GM23248 (cell line): ENCODE results near the gene STMN1. TPM values are rescaled to one million over a fixed set of nuclear protein-coding genes. Genes with fewer than 3 reads are reported as not detected.

Experiments used
- DNase-seq: peaks from one replicate; pipeline ENCODE4 v3.0.0-alpha.2; 2015
- H2AFZ ChIP-seq: fragments of 200-600 bp; sonication (generic); 2 replicates; pipeline ENCODE4 v1.6.1; 2016; ENCODE audit warnings: antibody characterized with exemption
- H3F3A ChIP-seq: fragments of 200-600 bp; sonication (generic); 2 replicates; pipeline ENCODE4 v1.6.1; 2016; ENCODE audit warnings: mild to moderate bottlenecking, antibody characterized with exemption, mixed run types; ENCODE audit not compliant: insufficient read depth
- H3K27ac ChIP-seq: fragments of 200-600 bp; sonication (generic); 2 replicates; pipeline ENCODE4 v1.5.1; 2016; ENCODE audit warnings: mild to moderate bottlenecking
- H3K27me3 ChIP-seq: fragments of 200-600 bp; sonication (generic); replicated peaks from 2 replicates; pipeline ENCODE4 v1.6.1; 2016; ENCODE audit warnings: mild to moderate bottlenecking; ENCODE audit not compliant: insufficient read depth
- H3K36me3 ChIP-seq: fragments of 200-600 bp; sonication (generic); 2 replicates; pipeline ENCODE4 v1.6.1; 2016; ENCODE audit warnings: low read depth, mild to moderate bottlenecking
- H3K4me1 ChIP-seq: fragments of 200-600 bp; sonication (generic); 2 replicates; pipeline ENCODE4 v1.6.1; 2016; ENCODE audit warnings: mild to moderate bottlenecking; ENCODE audit not compliant: insufficient read depth
- H3K4me2 ChIP-seq: fragments of 200-600 bp; sonication (generic); one replicate; pipeline ENCODE4 v1.6.1; 2016; ENCODE audit warnings: mild to moderate bottlenecking; ENCODE audit not compliant: unreplicated experiment
- H3K4me3 ChIP-seq: fragments of 200-600 bp; sonication (generic); 2 replicates; pipeline ENCODE4 v1.5.1; 2016; ENCODE audit warnings: mild to moderate bottlenecking
- H3K79me2 ChIP-seq: fragments of 200-600 bp; sonication (generic); 2 replicates; pipeline ENCODE4 v1.6.1; 2016; ENCODE audit warnings: mild to moderate bottlenecking; ENCODE audit not compliant: insufficient read depth
- H3K9ac ChIP-seq: fragments of 200-600 bp; sonication (generic); 2 replicates; pipeline ENCODE4 v1.6.1; 2016; ENCODE audit warnings: mild to moderate bottlenecking
- H3K9me2 ChIP-seq: fragments of 200-600 bp; sonication (generic); 2 replicates; pipeline ENCODE4 v1.6.1; 2016; ENCODE audit warnings: mixed run types, mild to moderate bottlenecking, moderate library complexity; ENCODE audit not compliant: insufficient read depth
- H3K9me3 ChIP-seq: fragments of 200-600 bp; sonication (generic); one replicate; pipeline ENCODE4 v1.6.1; 2017; ENCODE audit warnings: low read depth
- H4K20me1 ChIP-seq: fragments of 200-600 bp; sonication (generic); 2 replicates; pipeline ENCODE4 v1.6.0; 2016; ENCODE audit not compliant: insufficient read depth
- EZH2 ChIP-seq: fragments of 200-600 bp; sonication (generic); IDR thresholded peaks from 2 replicates; pipeline ENCODE4 v1.6.1; 2018; ENCODE audit warnings: antibody characterized with exemption, mild to moderate bottlenecking; ENCODE audit not compliant: insufficient read depth, poor library complexity, severe bottlenecking
- EZH2phosphoT487 ChIP-seq: fragments of 200-600 bp; sonication (generic); IDR thresholded peaks from 2 replicates; pipeline ENCODE4 v1.6.1; 2018; ENCODE audit warnings: antibody characterized with exemption, moderate library complexity, mild to moderate bottlenecking, low read depth; ENCODE audit not compliant: insufficient read depth
- WGBS, 2 experiments: methylation state at CpG; one replicate each; pipeline ENCODE4 v1.1.6; 2015 to 2017; ENCODE audit warnings: low lambda C conversion rate in 2 of 2, low coverage in 1 of 2; ENCODE audit errors: missing lambda C conversion rate in 2 of 2; 5-methylcytosine and 5-hydroxymethylcytosine counted together
- in situ Hi-C: fragments of 300-500 bp; cut with MboI; formaldehyde crosslinking; loops from 2 replicates; pipeline ENCODE4 v1.15.0; 2020
- polyA plus RNA-seq: library from polyadenylated mRNA; unstranded; fragments of >200 nt; fragmentation: Nextera tagmentation; extraction: Ambion mirVana; gene quantifications from 2 replicates; pipeline ENCODE4 v1.2.1, GENCODE V29; 2016
- total RNA-seq: library from RNA; depleted of rRNA; stranded (reverse); fragments of >200 nt; shearing (Covaris generic); gene quantifications from 2 replicates; pipeline ENCODE4 v1.2.3, GENCODE V29; 2014

The STMN1 gene
- total and polyA plus RNA-seq, 2 experiments from 2014 or later = 45.2 to 301 TPM

DNA sequence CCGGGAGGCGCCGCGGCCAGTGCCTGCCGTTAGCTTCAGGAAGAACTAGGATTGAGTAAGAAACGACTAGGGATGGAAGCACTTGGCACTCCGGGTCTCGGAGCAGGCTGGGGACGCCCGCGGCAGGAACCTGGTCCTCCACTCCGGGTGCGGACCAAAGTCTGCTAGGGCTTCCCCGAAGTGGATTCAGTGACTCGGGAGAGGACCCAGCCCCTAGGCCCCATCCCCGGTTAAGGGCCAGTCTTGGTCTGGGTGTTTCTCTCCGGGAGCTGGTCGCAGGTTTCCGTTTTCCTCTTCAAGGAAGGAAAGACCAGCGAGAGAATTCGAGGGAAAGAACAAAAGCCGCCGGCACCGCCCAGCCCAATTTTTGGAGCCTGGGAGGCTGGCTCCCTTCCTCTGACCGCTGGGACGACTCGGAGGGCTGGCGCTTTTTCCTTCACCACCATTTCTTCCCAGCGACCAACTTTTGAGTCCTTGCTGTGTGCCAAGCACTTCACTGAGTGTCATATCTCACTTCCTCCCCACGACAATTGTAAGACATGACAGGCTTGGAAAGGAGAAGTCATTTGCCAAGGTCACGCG is 16.8 kb upstream of the STMN1 start:
- DNase-seq = peak; percentile 63
- Histone ChIP-seq H3K27ac (0 out of 2 replicates have a peak overlapping the region, but pooled peaks have one; percentile 4), H2AFZ (peak overlapping the region; percentile 97), H3K9ac (peak overlapping the region; percentile 68), H3K9me2 (no peaks in the 10 kb centered on the region), H3K4me3 (peak overlapping the region; percentile 77), H3K79me2 (no peaks in the 10 kb centered on the region), H3K9me3 (no peaks in the 10 kb centered on the region), H3K36me3 (no peaks in the 10 kb centered on the region), H3K4me2 (peak overlapping the region; percentile 92), H3F3A (peaks cover 16% of the 10 kb centered on the region; the same call in 1 of the 2 replicates), H3K27me3 (no peaks in the 10 kb centered on the region), H3K4me1 (no peaks in the 10 kb centered on the region), H4K20me1 (no peaks in the 10 kb centered on the region)
- TF ChIP-seq EZH2 (no peak), EZH2phosphoT487 (no peak)
- in situ Hi-C loops = no loop called here
- 1% methylated on average over 29 to 32 of the region's 32 CpGs for WGBS, 2 experiments

GRCh38 chr1:25922056-25922970 is 16.1 kb upstream of the STMN1 start:
- in situ Hi-C loops = no loop called here
- DNase-seq = peak; percentile 51

DNA sequence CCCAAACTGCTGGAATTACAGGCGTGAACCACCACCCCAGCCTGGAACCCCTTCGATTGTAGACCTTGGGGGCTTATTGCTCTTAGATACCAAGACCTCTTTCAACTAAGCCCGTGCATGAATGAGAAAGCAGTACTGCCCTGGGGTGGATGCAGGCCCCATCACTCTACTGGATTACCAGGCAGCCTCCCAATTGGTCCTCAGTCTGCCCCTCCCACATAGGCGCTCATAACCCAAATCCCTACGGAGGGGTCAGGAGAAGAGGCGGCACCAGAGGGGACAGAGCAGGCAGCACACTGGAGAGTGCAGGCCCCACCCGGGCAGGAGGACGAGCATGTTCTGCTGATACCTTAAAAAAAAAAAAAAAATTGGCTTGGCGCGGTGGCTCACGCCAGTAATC is 12.4 kb upstream of the STMN1 start:
- Histone ChIP-seq H3K27me3 (no peaks in the 10 kb centered on the region), H3F3A (peaks cover 19% of the 10 kb centered on the region; the same call in 1 of the 2 replicates), H3K4me2 (no peak overlapping the region), H4K20me1 (no peaks in the 10 kb centered on the region), H2AFZ (no peak overlapping the region), H3K36me3 (no peaks in the 10 kb centered on the region), H3K79me2 (no peaks in the 10 kb centered on the region), H3K9ac (no peak overlapping the region), H3K27ac (no peak overlapping the region), H3K9me3 (no peaks in the 10 kb centered on the region), H3K4me1 (peaks cover 7% of the 10 kb centered on the region), H3K4me3 (no peak overlapping the region), H3K9me2 (no peaks in the 10 kb centered on the region)
- no peak for TF ChIP-seq EZH2phosphoT487
- no peak for TF ChIP-seq EZH2
- in situ Hi-C loops = no loop called here
- 85 to 86% methylated on average over 11 of the region's 11 CpGs for WGBS, 2 experiments
- DNase-seq = no peak

More at GRCh38 chr1:25922056-25922970, 16.1 kb upstream of the STMN1 start:
- Histone ChIP-seq H3K79me2 (no peaks in the 10 kb centered on the region), H3K4me1 (no peaks in the 10 kb centered on the region), H3K9ac (peak overlapping the region; percentile 68), H4K20me1 (no peaks in the 10 kb centered on the region), H3K4me3 (peak overlapping the region; percentile 77), H3K9me2 (no peaks in the 10 kb centered on the region), H3K36me3 (no peaks in the 10 kb centered on the region), H3K27me3 (no peaks in the 10 kb centered on the region), H3K4me2 (peak overlapping the region; percentile 92), H3K9me3 (no peaks in the 10 kb centered on the region), H3K27ac (0 out of 2 replicates have a peak overlapping the region, but pooled peaks have one; percentile 4), H2AFZ (peak overlapping the region; percentile 97), H3F3A (peaks cover 16% of the 10 kb centered on the region; the same call in 1 of the 2 replicates)
- WGBS, 2 experiments = 17 to 28% methylated on average over 28 to 48 of the region's 49 CpGs
- TF ChIP-seq EZH2phosphoT487 (no peak), EZH2 (no peak)

- in situ Hi-C loops = no loop called here
- peaks cover 13% of the 10 kb centered on the region for H3F3A ChIP-seq
- H4K20me1 ChIP-seq = no peaks in the 10 kb centered on the region
- no peaks in the 10 kb centered on the region for H3K9me3 ChIP-seq
- no peaks in the 10 kb centered on the region for H3K9me2 ChIP-seq
- H3K9ac ChIP-seq = no peak overlapping the region
- no peak overlapping the region for H3K4me3 ChIP-seq
- no peaks in the 10 kb centered on the region for H3K79me2 ChIP-seq
- H3K4me1 ChIP-seq = peaks cover 8% of the 10 kb centered on the region
- no peak overlapping the region for H3K4me2 ChIP-seq
- TF ChIP-seq EZH2 (no peak), EZH2phosphoT487 (no peak)
- H3K27me3 ChIP-seq = no peaks in the 10 kb centered on the region
- H2AFZ ChIP-seq = no peak overlapping the region
- no peak overlapping the region for H3K27ac ChIP-seq
- no peaks in the 10 kb centered on the region for H3K36me3 ChIP-seq
- 37 to 45% methylated on average over 5 of the region's 5 CpGs for WGBS, 2 experiments
- DNase-seq = no peak
These were observed 11.8 kb upstream of the STMN1 start for GRCh38 chr1:25917996-25918395.
